Erythroblast (primary cell): ENCODE measurements around the gene ARSA.
A peak's percentile ranks its signal among the peaks of the same experiment; 100 is the strongest.

ENCODE experiments used
- GATA1 ChIP-seq: IDR thresholded peaks from 2 replicates; pipeline ENCODE4 v1.6.1; 2011; ENCODE audit warnings: low read depth, mild to moderate bottlenecking, control low read depth, low read length, moderate library complexity
- POLR2A ChIP-seq: IDR thresholded peaks from 2 replicates; pipeline ENCODE4 v1.6.1; 2011; ENCODE audit warnings: mild to moderate bottlenecking, low read length

GRCh38 chr22:50582493-50583293 is 45.3 kb downstream of the ARSA start, which contains the start of gene CHKB:
- TF ChIP-seq POLR2A (peak; percentile 80), GATA1 (no peak)
